Measurements from ENCODE around the gene PPL.

Gene PPL

GRCh38 chr16:4883501-4883900, 53.4 kb downstream of the PPL start:
- TF ChIP-seq CTCF (conservative IDR thresholded peaks at IDR 0.05; ENCODE audit: control insufficient read depth, insufficient read depth, low read depth, low read length): no peak
- DNase-seq (ENCODE audit: low read depth): no peak
- no peak overlapping the region for H3K4me3 ChIP-seq (ENCODE audit: control insufficient read depth, low read depth, low read length)

DNA sequence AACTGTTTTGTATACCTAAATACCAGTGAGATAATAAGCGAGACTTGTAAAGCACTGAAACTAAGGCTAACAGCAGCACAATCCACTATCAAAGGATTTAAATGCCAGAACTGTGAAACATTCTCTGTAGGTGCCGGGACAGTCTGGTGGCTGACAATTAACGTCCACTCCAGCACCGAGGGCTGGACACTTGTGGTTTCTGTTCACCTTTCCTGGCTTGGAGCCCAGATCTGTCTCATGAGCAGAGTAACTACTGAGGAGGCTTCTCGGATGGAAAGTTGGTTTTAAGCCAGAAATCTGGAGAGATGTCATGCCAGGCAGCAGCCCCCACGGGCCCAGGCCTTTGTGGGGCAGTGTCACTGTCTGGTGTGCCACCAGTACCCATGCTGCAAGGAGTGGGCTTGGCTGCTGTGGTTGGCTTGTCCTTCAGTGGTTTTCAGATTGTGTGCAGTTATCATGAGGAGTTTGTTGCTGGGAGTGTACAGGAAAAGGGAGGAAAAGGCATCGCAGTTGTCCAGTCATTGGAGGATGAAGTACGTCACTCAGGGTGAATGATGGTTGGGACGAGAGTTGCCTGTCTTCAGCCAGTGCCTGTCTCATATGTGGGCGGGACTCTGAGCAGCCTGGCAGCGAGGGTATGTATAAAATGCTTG, 54.2 kb downstream of the PPL start:
- H3K4me3 ChIP-seq (ENCODE audit: control insufficient read depth, low read depth, low read length): no peak overlapping the region
- TF ChIP-seq CTCF (conservative IDR thresholded peaks at IDR 0.05; ENCODE audit: control insufficient read depth, insufficient read depth, low read depth, low read length): no peak
- DNase-seq (ENCODE audit: low read depth): peak; percentile 59

DNA sequence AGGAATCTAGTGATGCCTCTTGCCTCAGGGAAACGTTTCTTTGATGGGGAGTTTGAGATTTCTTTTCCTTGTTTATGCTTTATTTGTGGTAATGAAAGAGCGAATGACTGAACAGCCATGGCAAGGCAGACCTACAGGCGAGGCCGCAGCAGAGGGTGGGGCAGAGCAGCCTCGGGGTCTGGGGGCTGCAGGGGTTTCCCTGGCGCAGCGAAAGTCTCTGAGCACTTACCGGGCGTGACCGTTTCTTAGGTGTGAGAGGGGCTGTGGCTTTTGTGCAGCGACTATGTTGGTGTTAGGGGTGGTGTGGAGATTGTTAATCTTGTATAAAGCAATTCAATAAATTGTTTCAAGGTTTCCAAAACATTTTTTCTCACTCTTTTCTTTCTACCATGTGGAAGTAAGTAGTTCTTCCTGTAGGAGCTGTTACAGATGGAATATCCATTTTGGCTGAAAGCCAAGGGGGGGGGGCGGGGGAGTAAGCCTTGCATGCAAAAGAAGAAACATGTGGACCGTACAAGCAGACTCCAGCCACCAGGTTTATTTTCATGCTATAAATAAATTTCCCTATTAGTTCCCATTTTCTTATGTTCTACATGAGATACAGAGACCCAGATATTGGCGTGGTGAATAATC, 54.8 kb downstream of the PPL start:
- H3K4me3 ChIP-seq (ENCODE audit: control insufficient read depth, low read depth, low read length): no peak overlapping the region
- no peak for TF ChIP-seq CTCF (conservative IDR thresholded peaks at IDR 0.05; ENCODE audit: control insufficient read depth, insufficient read depth, low read depth, low read length)
- DNase-seq (ENCODE audit: low read depth): peak; percentile 23

GRCh38 chr16:4880006-4880580, 56.9 kb downstream of the PPL start:
- no peak for DNase-seq (ENCODE audit: low read depth)
- no peak overlapping the region for H3K4me3 ChIP-seq (ENCODE audit: control insufficient read depth, low read depth, low read length)
- TF ChIP-seq CTCF (conservative IDR thresholded peaks at IDR 0.05; ENCODE audit: control insufficient read depth, insufficient read depth, low read depth, low read length): no peak

DNA sequence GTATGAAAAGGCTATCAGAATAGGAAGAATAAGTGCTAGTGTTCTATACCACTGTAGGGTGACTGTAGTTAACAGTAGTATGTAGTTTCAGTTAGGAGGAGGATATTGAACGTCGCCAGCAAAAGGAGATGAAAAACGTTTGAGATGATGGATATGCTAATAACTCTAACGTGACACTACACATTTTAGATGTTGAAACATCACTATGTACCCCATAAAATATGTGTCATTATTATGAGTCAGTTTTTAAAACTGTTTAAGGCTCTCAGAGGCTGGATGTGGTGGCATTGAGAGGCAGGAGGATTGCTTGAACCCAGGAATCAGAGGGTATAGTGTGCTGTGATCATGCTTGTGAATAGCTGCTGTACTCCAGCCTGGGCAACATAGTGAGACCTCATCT, 57.9 kb downstream of the PPL start:
- H3K4me3 ChIP-seq (ENCODE audit: control insufficient read depth, low read depth, low read length): no peak overlapping the region
- DNase-seq (ENCODE audit: low read depth): peak; percentile 18
- no peak for TF ChIP-seq CTCF (conservative IDR thresholded peaks at IDR 0.05; ENCODE audit: control insufficient read depth, insufficient read depth, low read depth, low read length)

DNA sequence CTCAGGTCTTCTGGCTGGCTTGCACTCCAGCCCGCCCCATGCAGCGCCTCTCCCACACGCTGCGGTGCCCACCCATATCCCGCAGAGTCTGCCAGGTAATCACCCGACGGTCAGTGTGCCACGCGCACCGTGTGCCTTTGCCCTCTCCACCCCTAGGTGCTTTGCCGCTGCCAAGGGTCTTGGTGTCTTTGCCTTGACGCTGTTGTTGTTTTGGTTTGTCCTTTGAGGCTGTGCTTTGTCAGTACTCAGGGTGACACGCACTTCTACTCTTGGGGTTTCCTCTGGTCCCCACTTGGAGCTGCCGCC, 59.6 kb downstream of the PPL start:
- TF ChIP-seq CTCF (conservative IDR thresholded peaks at IDR 0.05; ENCODE audit: control insufficient read depth, insufficient read depth, low read depth, low read length): no peak

More for the DNA sequence above, 59.6 kb downstream of the PPL start:
- no peak for DNase-seq (ENCODE audit: low read depth)
- H3K4me3 ChIP-seq (ENCODE audit: control insufficient read depth, low read depth, low read length): no peak overlapping the region

Measured in fibroblast of mammary gland (primary cell).